ENCODE data around the gene PSMD4.
A peak's percentile ranks its signal among the peaks of the same experiment; 100 is the strongest.

PSMD4 gene

GRCh38 chr1:151251656-151252470, 2.7 kb upstream of the PSMD4 start:
- H3K4me3 ChIP-seq (replicated peaks in 1 of 2; ENCODE audit: low read depth in 2 of 2, low read length in 2 of 2) = no peak overlapping the region
- peak; percentile 82 for TF ChIP-seq CTCF (IDR thresholded peaks at IDR 0.05; ENCODE audit: low read depth, low read length)
- DNase-seq (ENCODE audit: low read depth in 2 of 2) = peak; percentile 88

GRCh38 chr1:151255381-151255780, 847 bp downstream of the PSMD4 start:
- no peak for TF ChIP-seq CTCF (IDR thresholded peaks at IDR 0.05; ENCODE audit: low read depth, low read length)
- peak; percentile 10 to 41 for DNase-seq (ENCODE audit: low read depth in 2 of 2)

GRCh38 chr1:151259351-151259750, 4.8 kb downstream of the PSMD4 start:
- H3K4me3 ChIP-seq (replicated peaks in 1 of 2; ENCODE audit: low read depth in 2 of 2, low read length in 2 of 2) = no peak overlapping the region
- TF ChIP-seq CTCF (IDR thresholded peaks at IDR 0.05; ENCODE audit: low read depth, low read length) = no peak
- DNase-seq (ENCODE audit: low read depth in 2 of 2) = no peak

More at GRCh38 chr1:151255381-151255780, 847 bp downstream of the PSMD4 start:
- peak overlapping the region; percentile 79 to 84 for H3K4me3 ChIP-seq (replicated peaks in 1 of 2; ENCODE audit: low read depth in 2 of 2, low read length in 2 of 2)

GRCh38 chr1:151265446-151266236, 11.1 kb downstream of the PSMD4 start:
- no peak for DNase-seq (ENCODE audit: low read depth in 2 of 2)
- no peak overlapping the region for H3K4me3 ChIP-seq (replicated peaks in 1 of 2; ENCODE audit: low read depth in 2 of 2, low read length in 2 of 2)
- TF ChIP-seq CTCF (IDR thresholded peaks at IDR 0.05; ENCODE audit: low read depth, low read length) = no peak

- DNase-seq (ENCODE audit: low read depth in 2 of 2) = no peak
- TF ChIP-seq CTCF (IDR thresholded peaks at IDR 0.05; ENCODE audit: low read depth, low read length) = no peak
- H3K4me3 ChIP-seq (replicated peaks in 1 of 2; ENCODE audit: low read depth in 2 of 2, low read length in 2 of 2) = no peak overlapping the region
These were observed 11.8 kb downstream of the PSMD4 start for GRCh38 chr1:151266315-151266714.

- H3K4me3 ChIP-seq (replicated peaks in 1 of 2; ENCODE audit: low read depth in 2 of 2, low read length in 2 of 2) = no peak overlapping the region
- no peak for TF ChIP-seq CTCF (IDR thresholded peaks at IDR 0.05; ENCODE audit: low read depth, low read length)
- no peak for DNase-seq (ENCODE audit: low read depth in 2 of 2)
These were observed 12.3 kb downstream of the PSMD4 start for GRCh38 chr1:151266821-151267220.

Measured in cardiac fibroblast (primary cell).